Stimulated activated CD4-positive, alpha-beta T cell treated with anti-CD3 and anti-CD28 coated beads, Interleukin-12 subunit alpha, Interleukin-12 subunit beta, amount 100 ng/mL, for 48 hours (primary cell): Measurements from ENCODE around the gene CDH16.
"Not testable (repeated sequence)": the region's sequence is repeated elsewhere in the genome, so short reads cannot be mapped to it uniquely, and the experiment has no call there.

Experiments used
- DNase-seq, 3 donors: peaks; one replicate each; pipeline ENCODE4 v3.0.0-alpha.2; 2020; ENCODE audit warnings: low read depth in 2 of 3, low spot score in 1 of 3

The CDH16 gene

GRCh38 chr16:66874079-66874775 is 44.5 kb downstream of the CDH16 start:
- DNase-seq = no peak

GRCh38 chr16:66873685-66874055 is 45.0 kb downstream of the CDH16 start:
- no peak for DNase-seq

GRCh38 chr16:66872943-66873684 is 45.6 kb downstream of the CDH16 start:
- peak; percentile 85 to 92 (median 90) for DNase-seq

- no peak for DNase-seq
These were observed 46.1 kb downstream of the CDH16 start for GRCh38 chr16:66872559-66872942.

GRCh38 chr16:66871840-66872239 is 46.8 kb downstream of the CDH16 start:
- no peak for DNase-seq

- DNase-seq = not testable (repeated sequence)
These were observed 47.3 kb downstream of the CDH16 start for GRCh38 chr16:66871363-66871762.

- no peak for DNase-seq
These were observed 49.3 kb downstream of the CDH16 start for GRCh38 chr16:66869424-66869823.

- DNase-seq = no peak
These were observed 55.0 kb downstream of the CDH16 start for GRCh38 chr16:66863707-66864106.

GRCh38 chr16:66862023-66862520 is 56.6 kb downstream of the CDH16 start:
- DNase-seq = no peak

- DNase-seq = no peak
These were observed 59.2 kb downstream of the CDH16 start for GRCh38 chr16:66859397-66860068.

- no peak for DNase-seq
These were observed 59.8 kb downstream of the CDH16 start for GRCh38 chr16:66858740-66859396.
